ENCODE data around the gene LAMA3.

LAMA3 gene

DNA sequence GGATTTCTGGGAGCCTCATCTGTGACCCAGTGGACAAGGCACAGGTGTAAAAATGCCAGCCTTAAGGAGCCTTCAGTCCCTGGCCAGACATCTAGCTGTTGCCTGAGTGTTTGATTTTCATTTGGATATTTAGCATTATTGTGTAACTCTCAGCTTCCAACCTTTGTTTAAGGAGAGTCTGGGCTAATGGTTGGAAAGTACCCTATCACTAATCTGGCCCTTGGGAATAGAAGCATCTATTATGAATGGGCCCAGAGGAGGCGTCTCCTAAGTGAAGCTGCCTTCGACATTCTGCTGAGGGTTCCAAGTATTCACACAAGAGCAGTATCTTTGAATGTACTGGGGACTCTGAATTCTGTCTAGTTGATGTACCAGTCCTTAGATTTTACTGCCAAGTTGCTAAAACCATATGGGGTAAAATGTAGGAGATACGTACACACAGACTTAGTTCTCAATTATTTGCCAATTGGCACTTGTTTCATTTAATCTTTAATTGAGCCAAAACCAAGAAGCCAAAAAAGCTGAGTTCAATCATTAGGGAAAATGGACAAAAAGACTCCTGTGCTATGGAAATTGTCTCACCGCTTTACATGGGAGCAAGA is 19.3 kb upstream of the LAMA3 start:
- no peak for DNase-seq (ENCODE audit: low read depth)

DNA sequence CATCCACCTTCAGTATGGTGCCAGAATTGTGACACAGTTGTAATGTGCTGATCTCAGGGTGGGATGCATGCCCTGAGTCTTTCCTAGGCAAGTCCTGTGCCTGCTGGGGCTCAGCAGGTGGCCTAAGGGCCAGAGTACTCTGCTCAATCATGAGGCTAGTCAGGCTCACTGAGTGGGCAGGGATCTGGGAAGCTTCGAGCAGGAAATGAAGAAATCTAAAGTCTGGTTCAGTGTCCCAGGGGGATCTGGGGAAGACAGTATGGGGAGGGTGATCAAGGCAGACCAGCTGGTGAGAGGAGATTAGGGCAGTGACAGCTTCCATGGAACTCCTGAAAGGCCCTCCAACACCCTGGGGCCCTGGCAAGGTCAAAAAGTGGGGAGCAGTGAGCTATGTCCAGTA is 17.7 kb upstream of the LAMA3 start:
- no peak for DNase-seq (ENCODE audit: low read depth)

GRCh38 chr18:23673725-23674124 is 15.5 kb upstream of the LAMA3 start:
- no peak for DNase-seq (ENCODE audit: low read depth)

- no peak for DNase-seq (ENCODE audit: low read depth)
Measured at GRCh38 chr18:23675236-23675635, 14.0 kb upstream of the LAMA3 start.

GRCh38 chr18:23675896-23676295 is 13.4 kb upstream of the LAMA3 start:
- DNase-seq (ENCODE audit: low read depth), result no peak

GRCh38 chr18:23682045-23682444 is 7.2 kb upstream of the LAMA3 start:
- no peak for DNase-seq (ENCODE audit: low read depth)

- DNase-seq (ENCODE audit: low read depth), result no peak
Measured at GRCh38 chr18:23682472-23682871, 6.8 kb upstream of the LAMA3 start.

DNA sequence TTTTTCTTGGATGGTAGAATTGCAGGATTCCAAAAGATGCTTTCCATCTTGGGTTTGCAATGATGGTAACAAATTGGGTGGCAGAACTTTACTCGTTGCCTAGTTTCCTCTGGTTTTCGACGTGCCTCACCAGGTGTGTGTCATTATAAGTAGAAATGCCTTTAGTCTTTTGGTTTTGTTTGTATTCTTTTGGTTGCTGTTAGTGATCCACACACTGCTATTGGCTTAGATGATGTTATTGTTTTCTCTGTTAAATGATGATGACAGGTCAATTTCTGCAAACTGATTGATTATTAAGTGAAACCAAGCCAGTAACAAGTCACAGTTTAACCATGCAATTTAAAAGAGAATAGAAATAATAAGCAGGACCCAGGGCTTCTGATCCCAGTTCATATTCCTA is 6.1 kb upstream of the LAMA3 start:
- no peak for DNase-seq (ENCODE audit: low read depth)

DNA sequence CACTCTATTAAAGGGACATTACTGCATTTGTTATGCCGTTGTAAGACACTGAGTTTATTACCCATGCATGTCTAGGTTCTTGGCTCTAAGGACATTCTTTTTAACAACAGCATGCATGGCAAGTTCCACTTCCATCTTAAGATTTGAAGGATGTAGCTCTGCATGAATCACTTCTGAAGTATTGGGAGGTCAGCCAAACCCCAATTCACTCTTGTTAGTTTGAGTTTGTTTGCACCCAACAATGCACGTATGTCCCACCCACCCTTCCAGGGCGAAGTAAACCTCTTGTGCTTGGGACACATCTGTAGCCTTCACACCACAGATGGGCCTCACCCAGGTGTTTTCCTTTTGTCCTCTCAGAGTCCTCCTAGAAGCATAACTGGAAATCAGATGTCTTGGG is 5.6 kb upstream of the LAMA3 start:
- DNase-seq (ENCODE audit: low read depth), result no peak

- no peak for DNase-seq (ENCODE audit: low read depth)
Measured at GRCh38 chr18:23684515-23685197, 4.6 kb upstream of the LAMA3 start.

- DNase-seq (ENCODE audit: low read depth), result no peak
Measured at GRCh38 chr18:23688528-23688927, 725 bp upstream of the LAMA3 start.

DNA sequence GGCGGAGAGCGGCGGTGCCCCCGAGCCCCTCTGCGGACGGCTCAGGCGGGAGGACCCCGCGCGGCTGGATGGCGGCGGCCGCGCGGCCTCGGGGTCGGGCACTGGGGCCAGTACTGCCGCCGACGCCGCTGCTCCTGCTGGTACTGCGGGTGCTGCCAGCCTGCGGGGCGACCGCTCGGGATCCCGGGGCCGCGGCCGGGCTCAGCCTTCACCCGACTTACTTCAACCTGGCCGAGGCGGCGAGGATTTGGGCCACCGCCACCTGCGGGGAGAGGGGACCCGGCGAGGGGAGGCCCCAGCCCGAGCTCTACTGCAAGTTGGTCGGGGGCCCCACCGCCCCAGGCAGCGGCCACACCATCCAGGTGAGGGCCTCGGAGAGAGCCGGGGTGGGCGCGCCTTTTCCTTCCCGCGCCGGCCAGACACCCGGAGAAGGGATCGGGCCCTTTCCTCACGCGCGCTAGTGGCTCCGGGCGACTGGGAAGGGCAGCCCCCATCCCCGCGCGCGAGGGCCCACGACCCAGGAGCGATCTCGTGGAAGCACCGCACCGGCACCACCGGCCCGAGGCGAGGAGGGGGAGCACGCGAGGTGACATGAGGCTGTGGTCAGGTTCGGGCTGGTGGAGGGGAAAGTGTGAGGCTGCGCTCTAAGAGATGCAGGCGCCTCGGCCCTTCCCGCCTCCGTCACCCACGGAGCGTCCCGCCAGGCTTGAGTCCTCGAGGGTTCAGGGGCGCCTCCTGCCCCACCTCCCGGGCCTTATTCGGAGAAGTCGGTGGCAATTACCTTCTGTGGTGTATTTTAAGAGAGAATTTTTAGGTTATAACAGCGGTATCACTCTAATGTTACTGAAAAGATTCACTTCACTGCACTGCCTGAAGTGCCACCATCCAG is 607 bp downstream of the LAMA3 start:
- DNase-seq (ENCODE audit: low read depth), result no peak

GRCh38 chr18:23690505-23691068 is 1.3 kb downstream of the LAMA3 start:
- no peak for DNase-seq (ENCODE audit: low read depth)

- DNase-seq (ENCODE audit: low read depth), result no peak
Measured at GRCh38 chr18:23693846-23694245, 4.6 kb downstream of the LAMA3 start.

DNA sequence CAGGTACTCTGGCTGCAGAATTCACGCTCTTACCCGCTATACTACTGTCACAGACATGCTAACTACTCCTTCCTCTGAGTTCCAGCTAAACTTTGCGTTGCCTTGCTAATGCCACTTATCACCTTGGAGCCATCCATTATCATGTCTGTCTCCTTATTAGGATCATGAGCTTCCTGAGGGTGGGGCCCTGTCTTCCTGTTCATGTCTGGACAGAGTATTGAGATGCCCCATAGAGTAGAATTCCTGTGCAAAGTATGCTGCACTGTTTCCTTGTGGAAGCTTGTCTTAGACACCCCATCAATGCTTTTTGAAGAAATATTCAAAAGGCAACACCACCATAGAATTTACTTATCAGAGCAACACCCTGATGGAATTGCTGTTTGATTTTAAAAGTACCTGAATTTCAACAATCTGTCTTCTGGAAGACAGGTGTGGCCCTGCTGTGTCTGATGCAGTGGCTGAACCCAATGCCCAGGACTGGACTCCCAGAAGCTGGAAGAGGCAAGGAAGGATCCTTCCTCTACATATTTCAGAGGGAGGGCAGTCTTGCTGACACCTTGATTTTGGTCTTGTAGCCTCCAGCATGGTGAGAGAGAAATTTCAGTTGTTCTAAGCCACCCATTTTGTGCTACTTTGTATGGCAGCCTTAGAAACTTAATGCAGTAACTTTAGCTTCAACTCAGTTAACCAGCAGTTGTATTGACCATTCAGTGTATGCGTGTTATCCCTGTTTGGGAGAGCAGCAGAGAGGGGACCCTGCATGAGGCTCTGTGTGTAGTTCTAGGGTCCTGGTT is 5.6 kb downstream of the LAMA3 start:
- no peak for DNase-seq (ENCODE audit: low read depth)

DNA sequence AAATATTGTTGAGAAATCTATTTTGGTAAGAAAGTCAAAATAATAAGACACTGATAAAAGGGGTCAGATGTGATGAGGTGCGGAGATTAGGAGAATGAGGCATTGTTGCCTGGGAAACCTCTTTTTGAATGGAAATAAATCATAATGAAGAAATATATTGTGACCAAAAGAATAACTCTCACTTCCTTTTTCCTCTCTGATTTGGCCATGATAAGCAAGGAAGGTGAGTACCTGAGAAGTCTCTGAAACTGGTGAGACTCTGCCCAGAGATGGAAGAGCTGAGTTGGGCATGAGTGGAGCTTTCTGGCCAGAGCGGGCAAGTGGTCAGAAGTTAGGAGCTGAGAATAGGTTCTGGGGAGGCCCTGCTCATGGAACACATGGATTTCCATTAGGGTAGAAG is 11.8 kb downstream of the LAMA3 start:
- no peak for DNase-seq (ENCODE audit: low read depth)

GRCh38 chr18:23701544-23702064 is 12.4 kb downstream of the LAMA3 start:
- no peak for DNase-seq (ENCODE audit: low read depth)

DNA sequence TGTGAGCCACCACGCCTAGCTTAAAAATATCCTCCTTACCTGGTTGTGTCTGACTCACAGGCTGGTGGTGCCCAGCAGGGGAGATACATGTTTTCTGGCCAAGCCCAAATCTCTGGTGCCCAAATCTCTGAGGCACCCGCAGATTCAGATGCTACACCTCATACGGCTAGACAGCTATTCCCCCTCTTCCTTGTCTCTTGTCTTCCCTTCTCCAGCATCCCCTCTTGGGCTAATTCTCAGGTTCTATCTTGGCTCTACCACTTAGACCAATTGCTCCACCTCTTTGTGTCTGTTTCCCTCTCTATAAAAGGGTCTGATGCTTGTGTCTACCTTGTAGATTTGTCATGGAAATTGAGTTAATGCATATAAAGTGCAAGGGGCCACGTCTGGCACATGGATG is 13.4 kb downstream of the LAMA3 start:
- no peak for DNase-seq (ENCODE audit: low read depth)

DNA sequence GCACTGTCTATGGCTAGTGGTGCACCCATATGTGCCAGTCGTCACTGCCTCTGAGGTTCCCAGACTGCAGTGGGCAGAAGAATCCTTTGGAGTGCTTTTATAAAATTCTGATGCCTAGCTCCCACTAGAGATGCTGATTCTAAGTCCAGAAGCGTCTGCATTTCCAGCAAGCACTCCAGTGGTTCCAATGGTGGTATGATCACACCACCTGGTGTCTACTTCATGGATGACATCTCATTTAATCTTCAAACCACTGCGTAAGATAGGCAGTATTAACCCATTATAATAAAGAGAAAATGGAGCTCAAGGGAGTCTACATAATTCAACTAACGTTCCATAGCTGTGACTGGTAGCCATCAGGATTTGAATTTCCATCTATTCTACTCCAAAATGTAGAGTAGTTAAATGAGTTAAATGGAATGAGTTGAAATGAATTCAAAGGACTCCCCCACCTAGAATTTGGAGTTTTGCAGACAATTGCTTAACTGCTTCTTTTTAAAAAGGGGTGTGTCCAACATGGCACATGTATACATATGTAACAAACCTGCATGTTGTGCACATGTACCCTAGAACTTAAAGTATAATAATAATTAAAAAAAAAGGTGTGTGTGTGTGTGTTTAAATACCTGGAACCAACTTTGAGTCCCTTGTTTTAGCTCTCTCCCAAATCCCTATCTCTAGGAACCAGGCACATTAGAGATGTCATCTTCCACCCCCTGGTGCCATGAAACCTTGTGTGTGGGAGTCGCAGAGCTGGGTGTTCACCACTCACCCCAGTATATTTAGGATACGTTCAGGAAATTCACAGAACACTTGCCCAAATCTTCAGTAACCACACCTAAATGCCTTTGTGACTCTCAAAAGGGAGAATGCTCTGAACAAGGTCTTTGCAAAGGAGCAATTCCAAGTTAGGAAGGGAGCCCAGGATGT is 14.1 kb downstream of the LAMA3 start:
- DNase-seq (ENCODE audit: low read depth), result no peak

- no peak for DNase-seq (ENCODE audit: low read depth)
Measured at GRCh38 chr18:23703987-23704384, 14.7 kb downstream of the LAMA3 start.

DNA sequence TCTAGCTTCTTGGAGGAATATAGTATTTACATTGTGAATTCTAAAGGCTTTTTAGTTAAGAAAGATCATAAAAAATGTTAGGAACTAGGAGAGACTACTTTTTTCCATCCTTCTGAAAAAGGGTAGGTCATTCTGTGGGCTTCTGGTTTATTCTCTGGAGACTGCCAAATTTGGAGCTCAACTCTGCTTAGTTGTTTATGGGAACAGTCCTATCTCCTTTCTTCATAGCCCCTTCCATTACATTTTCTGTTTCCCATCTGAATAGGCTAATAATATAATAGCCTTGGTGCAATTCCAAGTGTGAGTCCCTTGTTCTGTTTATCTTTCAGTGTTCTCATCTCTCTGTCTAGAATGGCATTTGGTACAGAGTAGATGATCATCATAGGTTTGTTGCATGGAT is 15.6 kb downstream of the LAMA3 start:
- DNase-seq (ENCODE audit: low read depth), result no peak

All from stimulated activated CD4-positive, alpha-beta T cell treated with anti-CD3 and anti-CD28 coated beads, Interleukin-2, amount 100 ng/mL, for 4 hours (primary cell).